ENCODE measurements around the gene MEPCE. TPM values are rescaled to one million over a fixed set of nuclear protein-coding genes. Genes with fewer than 3 reads are reported as not detected.

The MEPCE gene
- total and polyA plus RNA-seq, 2 of the 8 experiments (the other 6 are each of a cell fraction or from before 2014, with no cell fraction given): 22.8 to 48.8 TPM

DNA sequence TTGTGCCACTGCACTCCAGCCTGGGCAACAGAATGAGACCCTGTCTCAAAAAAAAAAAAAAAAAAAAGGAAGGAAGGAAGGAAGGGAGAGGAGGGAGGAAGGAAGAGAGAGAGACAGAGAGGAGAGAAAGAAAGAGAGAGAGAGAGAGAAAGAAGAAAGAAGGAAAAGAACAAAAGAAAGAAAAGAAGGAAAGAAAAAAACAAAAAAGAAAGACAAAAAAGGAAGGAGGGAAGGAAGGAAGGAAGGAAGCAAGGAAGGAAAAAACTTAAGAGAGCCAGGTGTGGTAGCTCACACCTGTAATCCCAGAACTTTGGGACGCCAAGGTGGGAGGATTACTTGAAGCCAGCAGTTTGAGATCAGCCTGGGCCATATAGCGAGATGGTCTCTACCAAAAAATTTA, 35.2 kb downstream of the MEPCE start:
- H3K18ac ChIP-seq (ENCODE audit: extremely low read depth, low read length): no peak overlapping the region
- no peaks in the 10 kb centered on the region for H3K27me3 ChIP-seq (replicated peaks in 1 of 4; ENCODE audit: control insufficient read depth in 3 of 4, extremely low read depth in 1 of 4, insufficient read depth in 3 of 4, low read length in 3 of 4)
- H4K8ac ChIP-seq (ENCODE audit: extremely low read depth, insufficient read depth, low read length): no peak overlapping the region
- no peaks in the 10 kb centered on the region for H3K36me3 ChIP-seq (ENCODE audit: control insufficient read depth in 2 of 4, insufficient read depth in 4 of 4, low read length in 3 of 4)
- no peaks in the 10 kb centered on the region for H4K20me1 ChIP-seq (replicated peaks in 1 of 2; ENCODE audit: control insufficient read depth in 1 of 2, insufficient read depth in 2 of 2, low read length in 2 of 2)
- no peak overlapping the region for H2BK120ac ChIP-seq (replicated peaks; ENCODE audit: low read depth, low read length)
- H3K4me3 ChIP-seq (ENCODE audit: extremely low read depth in 1 of 4, insufficient read depth in 2 of 4, low read depth in 3 of 4, low read length in 4 of 4): no peak overlapping the region
- H2AFZ ChIP-seq (ENCODE audit: low read length): no peak overlapping the region
- no peak for DNase-seq (ENCODE audit: low read depth in 1 of 2, low spot score in 2 of 2)
- TF ChIP-seq, protein P1, sequence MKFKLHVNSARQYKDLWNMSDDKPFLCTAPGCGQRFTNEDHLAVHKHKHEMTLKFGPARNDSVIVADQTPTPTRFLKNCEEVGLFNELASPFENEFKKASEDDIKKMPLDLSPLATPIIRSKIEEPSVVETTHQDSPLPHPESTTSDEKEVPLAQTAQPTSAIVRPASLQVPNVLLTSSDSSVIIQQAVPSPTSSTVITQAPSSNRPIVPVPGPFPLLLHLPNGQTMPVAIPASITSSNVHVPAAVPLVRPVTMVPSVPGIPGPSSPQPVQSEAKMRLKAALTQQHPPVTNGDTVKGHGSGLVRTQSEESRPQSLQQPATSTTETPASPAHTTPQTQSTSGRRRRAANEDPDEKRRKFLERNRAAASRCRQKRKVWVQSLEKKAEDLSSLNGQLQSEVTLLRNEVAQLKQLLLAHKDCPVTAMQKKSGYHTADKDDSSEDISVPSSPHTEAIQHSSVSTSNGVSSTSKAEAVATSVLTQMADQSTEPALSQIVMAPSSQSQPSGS (IDR thresholded peaks at IDR 0.05; ENCODE audit: low read length): no peak
- TF ChIP-seq PHF8 (conservative IDR thresholded peaks at IDR 0.05; ENCODE audit: low read depth, low read length) (no peak), POLR2A (IDR thresholded peaks at IDR 0.05; ENCODE audit: control extremely low read depth in 1 of 2, low read depth in 2 of 2, low read length in 2 of 2) (no peak)
- no peak overlapping the region for H4K91ac ChIP-seq (replicated peaks; ENCODE audit: insufficient read length, low read length)
- H3K27ac ChIP-seq (ENCODE audit: low read depth, low read length): no peak overlapping the region
- 74% methylated on average over 2 of the region's 2 CpGs; no CpG with 5 or more reads in 1 of the 2 experiments for WGBS, 2 experiments (ENCODE audit: extremely low coverage in 1 of 2, insufficient coverage in 1 of 2, insufficient read length in 1 of 2, insufficient replicate concordance in 2 of 2, low coverage in 1 of 2, low lambda C conversion rate in 2 of 2, missing lambda C conversion rate in 1 of 2)
- H3K23ac ChIP-seq (ENCODE audit: insufficient read length): no peak overlapping the region
- no peak overlapping the region for H2BK12ac ChIP-seq (ENCODE audit: low read depth, low read length)
- H3K56ac ChIP-seq (replicated peaks; ENCODE audit: insufficient read length, low read depth, low read length): no peak overlapping the region
- no peak overlapping the region for H3K14ac ChIP-seq (ENCODE audit: insufficient read length)
- no peaks in the 10 kb centered on the region for H3K79me1 ChIP-seq (ENCODE audit: low read depth, low read length)
- no peaks in the 10 kb centered on the region for H3K9me3 ChIP-seq (ENCODE audit: insufficient read depth in 2 of 2, low read depth in 1 of 2, low read length in 1 of 2)
- H3K4me1 ChIP-seq (replicated peaks in 1 of 4; ENCODE audit: control insufficient read depth in 3 of 4, insufficient read depth in 4 of 4, low read length in 3 of 4): peaks cover 0 to 5% (median 1%) of the 10 kb centered on the region in 4 experiments; a peak in 5 of 7 replicates
- no peak overlapping the region for H3K4me2 ChIP-seq (ENCODE audit: insufficient read depth in 1 of 2, low read depth in 2 of 2, low read length in 2 of 2)
- CTCF ChIA-PET (ENCODE audit: partially characterized antibody): interaction anchor here (0.6 to 12.4 kb wide), 23 partner anchors 12 to 218 kb away, joined by 3 to 152 read pairs (median 4); partner anchors contain the start of genes MEPCE, NYAP1, TSC22D4 and ZCWPW1
- no peak overlapping the region for H4K5ac ChIP-seq (ENCODE audit: insufficient read length, low read depth, low read length)
- no peak overlapping the region for H2AK5ac ChIP-seq (ENCODE audit: low read depth, low read length)
- H3K23me2 ChIP-seq (ENCODE audit: low read depth, low read length): no peaks in the 10 kb centered on the region
- FAIRE-seq: no peak
- H3K9ac ChIP-seq (replicated peaks in 1 of 4; ENCODE audit: extremely low read depth in 1 of 4, low read depth in 3 of 4, low read length in 3 of 4): no peak overlapping the region
- no peaks in the 10 kb centered on the region for H3K79me2 ChIP-seq (ENCODE audit: control insufficient read depth in 1 of 2, insufficient read depth in 2 of 2, low read length in 2 of 2)
- no peak overlapping the region for H2BK5ac ChIP-seq (ENCODE audit: low read depth, low read length)
- H2BK20ac ChIP-seq (ENCODE audit: low read length): no peak overlapping the region
- POLR2A ChIA-PET (ENCODE audit: partially characterized antibody): interaction anchor here (0.6 to 4.7 kb wide), 5 partner anchors 14 to 104 kb away, joined by 3 to 25 read pairs (median 3); partner anchors contain the start of genes MEPCE and ZCWPW1
- no peak overlapping the region for H2BK15ac ChIP-seq (ENCODE audit: low read length)
- no peak overlapping the region for H3K4ac ChIP-seq (replicated peaks; ENCODE audit: insufficient read length, low read depth, low read length)

Data from H1 (cell line).